ENCODE measurements around the gene SPI1.

- no peak for TF ChIP-seq CTCF (conservative IDR thresholded peaks at IDR 0.05; ENCODE audit: low read depth, low read length)
- no peak for TF ChIP-seq EZH2 (IDR thresholded peaks at IDR 0.05; ENCODE audit: low read length, unreplicated experiment)
These were observed 12.0 kb upstream of the SPI1 start for GRCh38 chr11:47390422-47390760.

Data from PC-3 (cell line).